Uterus (tissue), 4 donors: ENCODE results near the gene CTSF. TPM values are rescaled to one million over a fixed set of nuclear protein-coding genes. Genes with fewer than 3 reads are reported as not detected.

Source experiments
- DNase-seq, 2 donors: peaks; one replicate each; pipeline ENCODE4 v3.0.0-alpha.2; 2019 to 2020
- H3K27ac ChIP-seq, 2 donors: fragments of 200-600 bp; sonication (generic); 1 replicate in 1 of 2; 2 replicates in 1 of 2; pipeline ENCODE4 v1.5.1; 2016 to 2018
- H3K27me3 ChIP-seq, 2 donors: fragments of 200-600 bp; sonication (generic); one replicate each; pipeline ENCODE4 v1.5.1; 2018 to 2019; ENCODE audit warnings: control low read depth in 1 of 2
- H3K36me3 ChIP-seq, 2 donors: fragments of 200-600 bp; sonication (generic); one replicate each; pipeline ENCODE4 v1.5.1; 2019; ENCODE audit warnings: control low read depth in 1 of 2
- H3K4me1 ChIP-seq, 2 donors: fragments of 200-600 bp; sonication (generic); one replicate each; pipeline ENCODE4 v1.5.1; 2018 to 2019; ENCODE audit warnings: control low read depth in 1 of 2
- H3K4me3 ChIP-seq, 2 donors: fragments of 200-600 bp; sonication (generic); 1 replicate in 1 of 2; 2 replicates in 1 of 2; pipeline ENCODE4 v1.5.1; 2018 to 2019; ENCODE audit warnings: mild to moderate bottlenecking in 1 of 2
- H3K9me3 ChIP-seq, 2 donors: fragments of 200-600 bp; sonication (generic); one replicate each; pipeline ENCODE4 v1.5.1; 2019; ENCODE audit warnings: control low read depth in 1 of 2
- POLR2A ChIP-seq, 2 donors: fragments of 450-650 bp; IDR thresholded peaks; one replicate each; pipeline ENCODE4 v1.6.1; 2016; ENCODE audit warnings: antibody characterized with exemption in 2 of 2, mild to moderate bottlenecking in 1 of 2, moderate library complexity in 1 of 2
- intact Hi-C: fragments of 100-400 bp; cut with DNase I; formaldehyde crosslinking; loops from one replicate; pipeline ENCODE4 v1.15.1; 2023; ENCODE audit warnings: low total_unique reads
- total RNA-seq, 4 donors: library from RNA; depleted of rRNA in 3 of 4; stranded (reverse); fragments of >200 nt in 3 of 4; gene quantifications; one replicate each; pipeline versions ENCODE4 v1.1.0 to v1.2.4, GENCODE V29; 2014 to 2023
- TF ChIP-seq, protein P1 (sequence below), 4 experiments: fragments of 200-600 bp in 2 of 4; fragments of 450-650 bp in 2 of 4; sonication (generic) in 2 of 4; IDR thresholded peaks; one replicate each; pipeline ENCODE4 v1.5.1; 2016 to 2019; ENCODE audit warnings: antibody characterized with exemption in 4 of 4, mild to moderate bottlenecking in 2 of 4, moderate library complexity in 1 of 4
- donor health status: DM: yes; HTN: yes; CAD: no.

The CTSF gene
- total RNA-seq, 4 donors from 2014 or later, result 61.2 to 89.1 (median 83.6) TPM

DNA sequence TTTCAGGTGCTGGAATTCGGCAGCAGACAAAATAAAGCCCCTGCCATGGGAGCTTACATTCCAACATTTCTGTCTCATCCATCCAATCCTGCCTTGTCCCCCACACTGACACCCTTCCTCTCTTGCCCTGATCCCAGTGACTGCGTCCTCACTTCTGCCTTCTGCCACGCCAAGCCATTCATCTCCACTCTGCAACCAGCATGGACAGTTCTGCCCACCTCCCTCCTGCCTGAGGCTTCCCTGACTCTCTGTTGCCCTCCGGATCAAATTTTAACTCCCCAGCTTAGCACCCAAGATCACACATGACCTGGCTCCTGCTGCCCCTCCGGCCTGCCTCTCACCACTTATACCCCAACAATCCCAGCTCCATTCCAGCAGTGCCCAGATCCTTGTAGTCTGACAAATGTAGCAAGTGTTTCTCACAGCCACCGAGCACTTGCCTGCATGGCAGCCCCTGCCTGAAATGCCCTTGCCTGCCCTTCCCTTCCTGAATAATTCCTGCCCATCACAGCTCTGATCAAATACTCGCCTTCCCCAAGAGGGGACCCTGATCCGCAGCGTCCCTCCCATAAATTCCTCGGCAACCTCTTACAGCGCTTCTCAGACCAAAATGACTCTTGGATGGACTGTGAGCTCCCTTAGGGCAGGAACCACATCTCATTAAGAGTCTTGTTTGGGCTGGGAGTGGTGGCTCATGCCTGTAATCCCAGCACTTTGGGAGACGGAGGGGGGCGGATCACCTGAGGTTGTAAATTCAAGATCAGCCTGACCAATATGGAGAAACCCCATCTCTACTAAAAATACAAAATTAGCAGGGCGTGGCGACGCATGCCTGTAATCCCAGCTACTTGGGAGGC lies 19.4 kb downstream of the CTSF start:
- no peak for TF ChIP-seq POLR2A (IDR thresholded peaks at IDR 0.05)
- TF ChIP-seq, protein P1, sequence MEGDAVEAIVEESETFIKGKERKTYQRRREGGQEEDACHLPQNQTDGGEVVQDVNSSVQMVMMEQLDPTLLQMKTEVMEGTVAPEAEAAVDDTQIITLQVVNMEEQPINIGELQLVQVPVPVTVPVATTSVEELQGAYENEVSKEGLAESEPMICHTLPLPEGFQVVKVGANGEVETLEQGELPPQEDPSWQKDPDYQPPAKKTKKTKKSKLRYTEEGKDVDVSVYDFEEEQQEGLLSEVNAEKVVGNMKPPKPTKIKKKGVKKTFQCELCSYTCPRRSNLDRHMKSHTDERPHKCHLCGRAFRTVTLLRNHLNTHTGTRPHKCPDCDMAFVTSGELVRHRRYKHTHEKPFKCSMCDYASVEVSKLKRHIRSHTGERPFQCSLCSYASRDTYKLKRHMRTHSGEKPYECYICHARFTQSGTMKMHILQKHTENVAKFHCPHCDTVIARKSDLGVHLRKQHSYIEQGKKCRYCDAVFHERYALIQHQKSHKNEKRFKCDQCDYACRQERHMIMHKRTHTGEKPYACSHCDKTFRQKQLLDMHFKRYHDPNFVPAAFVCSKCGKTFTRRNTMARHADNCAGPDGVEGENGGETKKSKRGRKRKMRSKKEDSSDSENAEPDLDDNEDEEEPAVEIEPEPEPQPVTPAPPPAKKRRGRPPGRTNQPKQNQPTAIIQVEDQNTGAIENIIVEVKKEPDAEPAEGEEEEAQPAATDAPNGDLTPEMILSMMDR (IDR thresholded peaks at IDR 0.05), result no peak
- Histone ChIP-seq H3K4me3 (no peak overlapping the region), H3K9me3 (no peaks in the 10 kb centered on the region), H3K27me3 (no peaks in the 10 kb centered on the region), H3K27ac (no peak overlapping the region), H3K36me3 (no peaks in the 10 kb centered on the region), H3K4me1 (no peaks in the 10 kb centered on the region)
- DNase-seq, result no peak
- intact Hi-C loops, result no loop called here

DNA sequence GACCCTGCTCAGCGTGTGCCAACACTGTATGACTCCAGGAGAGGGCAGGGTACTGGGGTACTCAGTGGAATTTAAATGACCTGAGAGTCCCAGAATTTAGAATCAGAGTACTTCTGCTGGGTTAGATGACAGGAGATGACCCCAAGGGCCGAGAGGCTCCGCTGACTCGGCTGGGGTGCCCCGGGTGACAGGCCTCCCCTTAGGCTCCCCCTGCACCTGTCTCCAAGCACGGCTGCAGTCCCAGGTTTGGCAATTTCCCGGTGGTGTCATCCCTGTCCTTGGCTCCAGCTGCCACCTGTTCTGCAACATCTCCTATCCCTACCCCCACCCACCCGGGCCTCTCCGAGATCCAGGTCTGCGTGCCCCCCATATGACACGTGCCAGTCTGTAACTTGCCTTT lies 20.4 kb downstream of the CTSF start:
- no peak for DNase-seq
- Histone ChIP-seq H3K4me1 (peaks cover 0 to 6% of the 10 kb centered on the region in 2 donors), H3K27me3 (no peaks in the 10 kb centered on the region), H3K4me3 (no peak overlapping the region), H3K9me3 (no peaks in the 10 kb centered on the region), H3K27ac (no peak overlapping the region), H3K36me3 (no peaks in the 10 kb centered on the region)
- no peak for TF ChIP-seq POLR2A (IDR thresholded peaks at IDR 0.05)
- TF ChIP-seq, protein P1 (IDR thresholded peaks at IDR 0.05), result no peak
- intact Hi-C loops, result no loop called here

DNA sequence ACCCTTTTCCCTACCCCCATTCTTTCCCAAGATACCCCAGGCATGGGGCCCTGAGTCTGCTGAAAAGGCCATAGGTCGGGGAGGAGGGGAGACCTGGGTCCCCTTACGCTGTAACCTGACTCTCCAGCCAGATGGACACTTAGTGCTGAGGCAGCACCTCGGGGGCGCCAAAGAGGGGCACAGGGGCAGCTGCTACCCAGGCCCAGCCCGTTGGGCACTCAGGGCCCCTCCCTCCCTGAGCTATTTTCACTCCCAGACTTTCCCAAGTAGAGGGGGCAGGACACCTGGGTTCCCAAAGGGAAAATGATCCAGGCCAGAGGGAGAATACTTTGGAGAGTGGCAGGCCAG lies 20.8 kb downstream of the CTSF start:
- intact Hi-C loops, result no loop called here
- Histone ChIP-seq H3K4me3 (no peak overlapping the region), H3K27me3 (no peaks in the 10 kb centered on the region), H3K9me3 (no peaks in the 10 kb centered on the region), H3K27ac (peak overlapping the region in 1 of 2 donors; percentile 67), H3K4me1 (peaks cover 0 to 6% of the 10 kb centered on the region in 2 donors), H3K36me3 (no peaks in the 10 kb centered on the region)
- no peak for TF ChIP-seq POLR2A (IDR thresholded peaks at IDR 0.05)
- TF ChIP-seq, protein P1 (IDR thresholded peaks at IDR 0.05), result no peak
- DNase-seq, result no peak

DNA sequence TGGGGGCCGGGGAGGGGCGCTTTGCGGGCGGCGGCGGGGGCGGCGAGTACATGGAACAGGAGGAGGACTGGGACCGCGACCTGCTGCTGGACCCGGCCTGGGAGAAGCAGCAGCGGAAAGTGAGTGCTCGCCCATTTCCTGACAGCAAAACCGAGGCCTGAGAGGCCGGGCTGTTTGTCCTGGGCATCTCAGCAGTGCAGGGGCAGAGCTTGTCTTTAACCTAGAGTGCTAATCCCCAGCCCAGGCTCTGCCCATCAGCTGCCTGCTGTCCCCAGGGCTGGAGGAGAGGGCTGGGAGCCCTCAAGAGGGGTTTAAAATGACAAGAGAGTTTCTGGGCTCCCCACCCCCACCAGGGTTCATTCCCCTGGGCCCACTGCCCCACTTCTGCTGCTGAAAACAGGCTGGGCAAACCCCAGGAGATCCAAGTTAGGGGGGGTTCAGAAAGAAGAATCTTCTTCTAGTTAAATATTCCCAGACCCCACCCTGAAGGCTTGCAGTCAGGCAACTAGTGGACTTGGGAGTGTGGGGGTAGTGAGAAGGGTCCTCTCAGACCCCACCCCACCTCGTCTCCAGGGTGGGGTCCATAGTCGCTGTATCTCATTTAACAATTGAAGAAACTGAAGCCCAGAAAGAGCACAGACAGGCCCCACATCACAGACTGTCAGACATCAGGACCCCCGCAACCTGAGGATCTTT lies 21.3 kb downstream of the CTSF start:
- peak overlapping the region; percentile 41 to 67 for H3K27ac ChIP-seq

More for the DNA sequence above, 21.3 kb downstream of the CTSF start:
- H3K36me3 ChIP-seq, result no peaks in the 10 kb centered on the region
- no peaks in the 10 kb centered on the region for H3K9me3 ChIP-seq
- H3K4me1 ChIP-seq, result peaks cover 0 to 6% of the 10 kb centered on the region in 2 donors
- peak overlapping the region; percentile 56 to 74 for H3K4me3 ChIP-seq
- DNase-seq, result no peak
- intact Hi-C loops, result no loop called here
- no peak for TF ChIP-seq POLR2A (IDR thresholded peaks at IDR 0.05)
- TF ChIP-seq, protein P1 (IDR thresholded peaks at IDR 0.05), result no peak
- H3K27me3 ChIP-seq, result no peaks in the 10 kb centered on the region
